HG03439 (cell line): ENCODE results near the gene NEGR1.

Experiments used
- ATAC-seq: cut with Tn5 transposase; IDR thresholded peaks from one replicate; pipeline ENCODE4 v1.9.1; 2021; ENCODE audit warnings: mild to moderate bottlenecking, moderate library complexity; ENCODE audit not compliant: unreplicated experiment

NEGR1 gene

GRCh38 chr1:71521655-71522264 is 760.6 kb downstream of the NEGR1 start:
- ATAC-seq = no peak

- no peak for ATAC-seq
Observed at GRCh38 chr1:71511505-71511904, 770.8 kb downstream of the NEGR1 start.

- ATAC-seq = no peak
Observed at GRCh38 chr1:71510725-71511124, 771.6 kb downstream of the NEGR1 start.

GRCh38 chr1:71509051-71509595 is 773.2 kb downstream of the NEGR1 start:
- no peak for ATAC-seq

GRCh38 chr1:71502006-71502405 is 780.3 kb downstream of the NEGR1 start:
- ATAC-seq = no peak

GRCh38 chr1:71498542-71498941 is 783.8 kb downstream of the NEGR1 start:
- ATAC-seq = no peak

GRCh38 chr1:71494163-71494562 is 788.2 kb downstream of the NEGR1 start:
- no peak for ATAC-seq

- no peak for ATAC-seq
Observed at GRCh38 chr1:71492298-71493041, 789.9 kb downstream of the NEGR1 start.

GRCh38 chr1:71490432-71490831 is 791.9 kb downstream of the NEGR1 start:
- no peak for ATAC-seq

- ATAC-seq = no peak
Observed at GRCh38 chr1:71488555-71489252, 793.6 kb downstream of the NEGR1 start.

- ATAC-seq = no peak
Observed at GRCh38 chr1:71473331-71473730, 809.0 kb downstream of the NEGR1 start.

- ATAC-seq = no peak
Observed at GRCh38 chr1:71465093-71465492, 817.2 kb downstream of the NEGR1 start.

GRCh38 chr1:71464016-71464415 is 818.3 kb downstream of the NEGR1 start:
- ATAC-seq = no peak

- no peak for ATAC-seq
Observed at GRCh38 chr1:71463144-71463543, 819.2 kb downstream of the NEGR1 start.

GRCh38 chr1:71462247-71462646 is 820.1 kb downstream of the NEGR1 start:
- no peak for ATAC-seq

GRCh38 chr1:71461416-71461815 is 820.9 kb downstream of the NEGR1 start:
- ATAC-seq = no peak

GRCh38 chr1:71448444-71448843 is 833.9 kb downstream of the NEGR1 start:
- ATAC-seq = no peak

- no peak for ATAC-seq
Observed at GRCh38 chr1:71438626-71439025, 843.7 kb downstream of the NEGR1 start.

GRCh38 chr1:71435951-71436350 is 846.4 kb downstream of the NEGR1 start:
- no peak for ATAC-seq

- no peak for ATAC-seq
Observed at GRCh38 chr1:71434240-71434639, 848.1 kb downstream of the NEGR1 start.

GRCh38 chr1:71428029-71428428 is 854.3 kb downstream of the NEGR1 start:
- ATAC-seq = no peak

- ATAC-seq = no peak
Observed at GRCh38 chr1:71427066-71427465, 855.3 kb downstream of the NEGR1 start.
